Gastroesophageal sphincter (tissue), 3 donors: Measurements from ENCODE around the gene ARMC12.

Source experiments
- CTCF ChIP-seq, 4 experiments: fragments of 200-600 bp in 2 of 4; fragments of 450-650 bp in 2 of 4; sonication (generic) in 1 of 4; IDR thresholded peaks; one replicate each; pipeline ENCODE4 v1.5.1; 2017 to 2019; ENCODE audit warnings: antibody characterized with exemption in 4 of 4, mild to moderate bottlenecking in 2 of 4, moderate library complexity in 2 of 4
- EP300 ChIP-seq: sonication (generic); formaldehyde crosslinking; IDR thresholded peaks from one replicate; pipeline ENCODE4 v1.6.1; 2017; ENCODE audit warnings: antibody characterized with exemption, mild to moderate bottlenecking
- POLR2A ChIP-seq, 2 donors: fragments of 450-650 bp; IDR thresholded peaks; one replicate each; pipeline ENCODE4 v1.6.1; 2017; ENCODE audit warnings: antibody characterized with exemption in 2 of 2, mild to moderate bottlenecking in 2 of 2, moderate library complexity in 1 of 2
- POLR2AphosphoS5 ChIP-seq: sonication (generic); formaldehyde crosslinking; IDR thresholded peaks from one replicate; pipeline ENCODE4 v1.6.1; 2017; ENCODE audit warnings: antibody characterized with exemption

GRCh38 chr6:35718375-35718736, 18.5 kb upstream of the ARMC12 start:
- TF ChIP-seq CTCF (IDR thresholded peaks at IDR 0.05) (no peak), POLR2A (IDR thresholded peaks at IDR 0.05) (no peak), POLR2AphosphoS5 (no peak), EP300 (no peak)
